ENCODE measurements around the gene PSRC1.

Gene PSRC1

GRCh38 chr1:109258481-109259466, 24.2 kb downstream of the PSRC1 start:
- no peaks in the 10 kb centered on the region for H3K79me2 ChIP-seq (ENCODE audit: insufficient read depth, low read length)
- H3K9me2 ChIP-seq (ENCODE audit: low read depth, low read length): no peaks in the 10 kb centered on the region
- TF ChIP-seq EZH2 (IDR thresholded peaks at IDR 0.05; ENCODE audit: borderline replicate concordance, low read length) (no peak), CTCF (IDR thresholded peaks at IDR 0.05; ENCODE audit: low read length) (no peak)

GRCh38 chr1:109257682-109258421, 25.1 kb downstream of the PSRC1 start:
- Histone ChIP-seq H3K4me3 (ENCODE audit: low read depth, low read length, poor library complexity, severe bottlenecking) (no peak overlapping the region), H3K9me2 (ENCODE audit: low read depth, low read length) (no peaks in the 10 kb centered on the region), H3K27ac (ENCODE audit: low read depth, low read length, poor library complexity, severe bottlenecking) (no peak overlapping the region), H3K36me3 (ENCODE audit: insufficient read depth, low read length) (no peaks in the 10 kb centered on the region), H3K9ac (ENCODE audit: low read length) (no peak overlapping the region), H3K9me3 (ENCODE audit: low read length) (no peaks in the 10 kb centered on the region), H4K20me1 (ENCODE audit: insufficient read depth, low read length) (no peaks in the 10 kb centered on the region), H2AFZ (ENCODE audit: low read length) (no peak overlapping the region), H3F3A (ENCODE audit: insufficient read depth, low read length) (no peaks in the 10 kb centered on the region), H3K4me2 (ENCODE audit: low read length) (no peak overlapping the region), H3K79me2 (ENCODE audit: insufficient read depth, low read length) (no peaks in the 10 kb centered on the region), H3K27me3 (ENCODE audit: insufficient read depth, low read length) (no peaks in the 10 kb centered on the region), H3K4me1 (ENCODE audit: insufficient read depth, low read length, severe bottlenecking) (peaks cover 14% of the 10 kb centered on the region)
- TF ChIP-seq CTCF (IDR thresholded peaks at IDR 0.05; ENCODE audit: low read length) (no peak), EZH2 (IDR thresholded peaks at IDR 0.05; ENCODE audit: borderline replicate concordance, low read length) (no peak)

More at GRCh38 chr1:109258481-109259466, 24.2 kb downstream of the PSRC1 start:
- no peaks in the 10 kb centered on the region for H3K36me3 ChIP-seq (ENCODE audit: insufficient read depth, low read length)
- no peaks in the 10 kb centered on the region for H3F3A ChIP-seq (ENCODE audit: insufficient read depth, low read length)
- no peak overlapping the region for H3K9ac ChIP-seq (ENCODE audit: low read length)
- no peak overlapping the region for H3K4me2 ChIP-seq (ENCODE audit: low read length)
- H3K27ac ChIP-seq (ENCODE audit: low read depth, low read length, poor library complexity, severe bottlenecking): no peak overlapping the region
- no peak overlapping the region for H3K4me3 ChIP-seq (ENCODE audit: low read depth, low read length, poor library complexity, severe bottlenecking)
- no peaks in the 10 kb centered on the region for H3K9me3 ChIP-seq (ENCODE audit: low read length)
- no peaks in the 10 kb centered on the region for H4K20me1 ChIP-seq (ENCODE audit: insufficient read depth, low read length)
- no peaks in the 10 kb centered on the region for H3K27me3 ChIP-seq (ENCODE audit: insufficient read depth, low read length)
- H2AFZ ChIP-seq (ENCODE audit: low read length): no peak overlapping the region
- peaks cover 5% of the 10 kb centered on the region for H3K4me1 ChIP-seq (ENCODE audit: insufficient read depth, low read length, severe bottlenecking)

- Histone ChIP-seq H3K9ac (ENCODE audit: low read length) (no peak overlapping the region), H3K27ac (ENCODE audit: low read depth, low read length, poor library complexity, severe bottlenecking) (no peak overlapping the region), H3K4me3 (ENCODE audit: low read depth, low read length, poor library complexity, severe bottlenecking) (no peak overlapping the region), H3K9me2 (ENCODE audit: low read depth, low read length) (no peaks in the 10 kb centered on the region), H2AFZ (ENCODE audit: low read length) (no peak overlapping the region), H3K27me3 (ENCODE audit: insufficient read depth, low read length) (no peaks in the 10 kb centered on the region), H3F3A (ENCODE audit: insufficient read depth, low read length) (no peaks in the 10 kb centered on the region), H3K4me2 (ENCODE audit: low read length) (no peak overlapping the region), H3K4me1 (ENCODE audit: insufficient read depth, low read length, severe bottlenecking) (peaks cover 14% of the 10 kb centered on the region), H3K36me3 (ENCODE audit: insufficient read depth, low read length) (no peaks in the 10 kb centered on the region), H3K9me3 (ENCODE audit: low read length) (no peaks in the 10 kb centered on the region), H3K79me2 (ENCODE audit: insufficient read depth, low read length) (no peaks in the 10 kb centered on the region), H4K20me1 (ENCODE audit: insufficient read depth, low read length) (no peaks in the 10 kb centered on the region)
- TF ChIP-seq CTCF (IDR thresholded peaks at IDR 0.05; ENCODE audit: low read length): no peak
- no peak for TF ChIP-seq EZH2 (IDR thresholded peaks at IDR 0.05; ENCODE audit: borderline replicate concordance, low read length)
These were observed 25.8 kb downstream of the PSRC1 start for GRCh38 chr1:109256971-109257681.
